K562 (cell line): ENCODE results near the gene LYVE1. TPM values are rescaled to one million over a fixed set of nuclear protein-coding genes. Genes with fewer than 3 reads are reported as not detected.

Experiments used
- ATAC-seq: fragments of 200-7000 bp; cut with Tn5 transposase; 3 replicates; pipeline ENCODE4 v1.9.1; 2020; ENCODE audit warnings: moderate library complexity
- BruUV-seq: library from RNA; stranded (reverse); fragments of 400-500 nt; replicated peaks from 2 replicates; lab custom pipeline; 2021; lab: Mats Ljungman, UMichigan
- CTCF ChIA-PET: fragments of 300-600 bp; formaldehyde crosslinking; extraction: SDS; loops from one replicate; lab custom pipeline; 2021; ENCODE audit warnings: low intra/inter-chr PET ratio; lab: Yijun Ruan, JAX
- POLR2A ChIA-PET: fragments of 300-600, 350-650 bp; sonication (Branson Sonifier 250); formaldehyde crosslinking; extraction: SDS; loops from one replicate; lab custom pipeline; 2021; ENCODE audit warnings: antibody characterized with exemption, inconsistent platforms; lab: Yijun Ruan, JAX
- DNase-seq, 4 experiments: peaks; one replicate each; pipeline versions ENCODE4 v3.0.0 to v3.0.0-alpha.2; 2011 to 2018; ENCODE audit warnings: low spot score in 3 of 4, mixed read lengths in 3 of 4; ENCODE audit errors: extremely low read depth in 1 of 4
- FAIRE-seq: peaks from 2 replicates; lab custom pipeline; 2011; peaks lifted over from hg19 to GRCh38; lab: Jason Lieb, UNC
- H2AFZ ChIP-seq: 2 replicates; pipeline ENCODE4 v1.6.0; 2011; ENCODE audit warnings: low read depth, low read length, control low read depth, inconsistent platforms
- H3K27ac ChIP-seq: fragments of 200-600 bp; 3 replicates; pipeline ENCODE4 v1.8.0; 2011; ENCODE audit warnings: low read depth, mild to moderate bottlenecking, control low read depth, inconsistent platforms, low read length, moderate library complexity, mixed read lengths; ENCODE audit errors: extremely low read depth
- H3K27me3 ChIP-seq, 2 experiments: fragments of 300-600 bp in 1 of 2; 2 replicates in 1 of 2; 3 replicates in 1 of 2; pipeline versions ENCODE4 v1.6.0 to v1.8.0; 2011; ENCODE audit warnings: inconsistent platforms in 2 of 2, low read length in 2 of 2, mild to moderate bottlenecking in 1 of 2, mixed read lengths in 1 of 2, moderate library complexity in 1 of 2; ENCODE audit not compliant: control insufficient read depth in 2 of 2, insufficient read depth in 2 of 2
- H3K36me3 ChIP-seq: fragments of 300-600 bp; 3 replicates; pipeline ENCODE4 v1.8.0; 2011; ENCODE audit warnings: mild to moderate bottlenecking, low read length, inconsistent platforms; ENCODE audit not compliant: control insufficient read depth, insufficient read depth
- H3K4me1 ChIP-seq, 2 experiments: fragments of 200-600 bp in 1 of 2; replicated peaks in 1 of 2; 2 replicates in 1 of 2; 3 replicates in 1 of 2; pipeline versions ENCODE4 v1.5.1 to v1.8.0; 2011; ENCODE audit warnings: inconsistent platforms in 2 of 2, low read length in 2 of 2, mild to moderate bottlenecking in 1 of 2, mixed read lengths in 1 of 2, moderate library complexity in 1 of 2; ENCODE audit not compliant: control insufficient read depth in 2 of 2, insufficient read depth in 2 of 2
- H3K4me2 ChIP-seq: 2 replicates; pipeline ENCODE4 v1.6.1; 2011; ENCODE audit warnings: low read length, control low read depth, inconsistent platforms, mixed read lengths; ENCODE audit not compliant: insufficient read depth
- H3K4me3 ChIP-seq: fragments of 200-600 bp; sonication (generic), shearing (Covaris generic); 2 replicates; pipeline ENCODE4 v1.5.1; 2016; ENCODE audit warnings: control low read depth, inconsistent platforms
- H3K79me2 ChIP-seq: fragments of 200-600 bp; 3 replicates; pipeline ENCODE4 v1.8.0; 2011; ENCODE audit warnings: low read length, inconsistent platforms; ENCODE audit not compliant: control insufficient read depth, insufficient read depth
- H3K9ac ChIP-seq, 2 experiments: 2 replicates each; pipeline versions ENCODE4 v1.6.0 to v1.6.1; 2011; ENCODE audit warnings: low read depth in 2 of 2, low read length in 2 of 2, control low read depth in 1 of 2, inconsistent platforms in 1 of 2, mild to moderate bottlenecking in 1 of 2, mixed read lengths in 1 of 2; ENCODE audit not compliant: insufficient read depth in 1 of 2
- H3K9me1 ChIP-seq: one replicate; pipeline ENCODE4 v1.6.0; 2011; ENCODE audit warnings: inconsistent platforms, mild to moderate bottlenecking, low read length, moderate library complexity; ENCODE audit not compliant: control insufficient read depth, insufficient read depth
- H3K9me3 ChIP-seq: replicated peaks from 2 replicates; pipeline ENCODE4 v1.5.1; 2011; ENCODE audit warnings: low read depth, low read length, inconsistent platforms; ENCODE audit not compliant: control insufficient read depth, insufficient read depth
- H4K20me1 ChIP-seq: replicated peaks from 2 replicates; pipeline ENCODE4 v1.6.1; 2011; ENCODE audit warnings: low read length, inconsistent platforms, mixed read lengths; ENCODE audit not compliant: control insufficient read depth, insufficient read depth
- EZH2 ChIP-seq: IDR thresholded peaks from 2 replicates; pipeline ENCODE4 v1.6.1; 2012; ENCODE audit warnings: low read depth, mild to moderate bottlenecking, inconsistent platforms, low read length, borderline replicate concordance
- ID3 ChIP-seq, 2 experiments: fragments of 250-450 bp in 1 of 2; fragments of 450-650 bp in 1 of 2; sonication (Bioruptor Pico) in 1 of 2; IDR thresholded peaks; 2 replicates each; pipeline versions ENCODE4 v1.6.1 to v1.8.0; 2016 to 2021; ENCODE audit warnings: mild to moderate bottlenecking in 2 of 2, moderate library complexity in 2 of 2, missing compliant biosample characterization in 1 of 2, missing genetic modification characterization in 1 of 2
- MEIS2 ChIP-seq: fragments of 450-650 bp; IDR thresholded peaks from 2 replicates; pipeline ENCODE4 v1.6.1; 2014; ENCODE audit warnings: mild to moderate bottlenecking; ENCODE audit not compliant: partially characterized antibody
- PRDM10 ChIP-seq: fragments of 450-650 bp; IDR thresholded peaks from 2 replicates; pipeline ENCODE4 v1.6.1; 2018; ENCODE audit not compliant: partially characterized antibody
- SIX5 ChIP-seq, 2 experiments: IDR thresholded peaks; 2 replicates each; pipeline ENCODE4 v1.6.1; 2011; ENCODE audit warnings: low read length in 2 of 2, borderline replicate concordance in 1 of 2, low read depth in 1 of 2, mild to moderate bottlenecking in 1 of 2, moderate library complexity in 1 of 2; ENCODE audit not compliant: insufficient read depth in 1 of 2
- SMARCB1 ChIP-seq: IDR thresholded peaks from 2 replicates; pipeline ENCODE4 v1.6.1; 2011; ENCODE audit warnings: improper control_type of control experiment, low read depth; ENCODE audit not compliant: insufficient read length
- TEAD1 ChIP-seq, 2 experiments: fragments of 450-650 bp in 1 of 2; sonication (generic) in 1 of 2; formaldehyde crosslinking; IDR thresholded peaks; 2 replicates each; pipeline versions ENCODE4 v1.4.0 to v1.8.0; 2020 to 2022; ENCODE audit warnings: mild to moderate bottlenecking in 2 of 2, missing genetic modification reagents in 1 of 2
- ZNF224 ChIP-seq: sonication (generic); formaldehyde crosslinking; IDR thresholded peaks from 2 replicates; pipeline ENCODE4 v1.8.0; 2022; ENCODE audit warnings: mild to moderate bottlenecking, missing genetic modification reagents
- ZZZ3 ChIP-seq: fragments of 450-650 bp; IDR thresholded peaks from 2 replicates; pipeline ENCODE4 v1.6.1; 2016; ENCODE audit warnings: antibody characterized with exemption, mild to moderate bottlenecking, moderate library complexity
- WGBS: fragments of 100-300 bp; shearing (Covaris generic); methylation state at CpG from one replicate; pipeline ENCODE4 v1.1.6; 2016; ENCODE audit warnings: low coverage, mixed read lengths; ENCODE audit not compliant: insufficient coverage; ENCODE audit errors: missing lambda C conversion rate; 5-methylcytosine and 5-hydroxymethylcytosine counted together
- in situ Hi-C: fragments of 300-500 bp; cut with MboI; formaldehyde crosslinking; loops from 4 replicates; pipeline ENCODE4 v1.15.0; 2018; ENCODE audit warnings: inconsistent platforms, mixed read lengths
- intact Hi-C: fragments of 100-400 bp; cut with micrococcal nuclease; formaldehyde crosslinking; loops from 2 replicates; pipeline ENCODE4 v1.14.2; 2022
- polyA plus RNA-seq, 8 experiments: library from polyadenylated mRNA; depleted of rRNA in 4 of 8; stranded (reverse) in 5 of 8; unstranded in 3 of 8; fragments of >200 nt; fragmentation: Nextera tagmentation in 2 of 8; fragmentation: Illumina TruSeq in 1 of 8; extraction: Ambion mirVana in 2 of 8; extraction: Trizol in 1 of 8; gene quantifications; 2 replicates each; pipeline versions ENCODE4 v1.2.1 to v1.2.3, GENCODE V29; 2011 to 2014; ENCODE audit warnings: inconsistent platforms in 1 of 8, missing spikeins in 1 of 8
- total RNA-seq, 7 experiments: library from RNA; depleted of rRNA in 6 of 7; stranded (reverse); fragments of >200 nt in 6 of 7; fragmentation: Illumina TruSeq in 2 of 7; extraction: Trizol in 2 of 7; gene quantifications; 2 replicates each; pipeline versions ENCODE4 v1.2.1 to v1.2.3, GENCODE V29; 2011 to 2021; ENCODE audit warnings: low replicate concordance in 1 of 7
- TF ChIP-seq, protein P1 (sequence below), 2 experiments: IDR thresholded peaks; 2 replicates each; pipeline ENCODE4 v1.6.1; 2012; ENCODE audit warnings: improper control_type of control experiment in 2 of 2, low read depth in 2 of 2, low read length in 2 of 2, borderline replicate concordance in 1 of 2
- TF ChIP-seq, protein P2 (sequence below): fragments of 450-650 bp; formaldehyde crosslinking; IDR thresholded peaks from 2 replicates; pipeline ENCODE4 v1.4.0; 2020; ENCODE audit warnings: mild to moderate bottlenecking, mixed read lengths
- TF ChIP-seq, protein P3 (sequence below): sonication (generic); formaldehyde crosslinking; IDR thresholded peaks from 2 replicates; pipeline ENCODE4 v1.9.0; 2022; ENCODE audit warnings: mild to moderate bottlenecking, missing genetic modification reagents

Gene LYVE1
- total and polyA plus RNA-seq, 9 of the 15 experiments (the other 6 are each of a cell fraction or from before 2014, with no cell fraction given): 0.06 to 1.1 (median 0.14) TPM; not detected in 1

- no peak for ATAC-seq
- intact Hi-C loops (no loop called here), in situ Hi-C loops (no loop called here)
- no peak overlapping the region for H3K4me3 ChIP-seq
- peaks cover 0 to 4% of the 10 kb centered on the region in 2 experiments; a peak in 2 of 5 replicates for H3K4me1 ChIP-seq
- H3K4me2 ChIP-seq: no peak overlapping the region
- no peak for FAIRE-seq
- H4K20me1 ChIP-seq: no peaks in the 10 kb centered on the region
- H3K27me3 ChIP-seq: no peaks in the 10 kb centered on the region
- CTCF ChIA-PET: no interaction called here
- no peak overlapping the region for H3K9ac ChIP-seq
- BruUV-seq: no TSS peak
- peak in 1 of 4 experiments; percentile 24 for DNase-seq
- no peak overlapping the region for H2AFZ ChIP-seq
- H3K9me3 ChIP-seq: no peaks in the 10 kb centered on the region
- POLR2A ChIA-PET: interaction anchor here (0.7 to 3.1 kb wide), 4 partner anchors 8 to 179 kb away, joined by 3 to 12 read pairs (median 8); partner anchors contain the start of gene RNF141
- no peaks in the 10 kb centered on the region for H3K79me2 ChIP-seq
- 22% methylated on average over 2 of the region's 2 CpGs for WGBS
- H3K9me1 ChIP-seq: no peaks in the 10 kb centered on the region
- H3K27ac ChIP-seq: no peak overlapping the region
- peaks cover 40% of the 10 kb centered on the region for H3K36me3 ChIP-seq
- TF ChIP-seq SMARCB1 (no peak), EZH2 (no peak), PRDM10 (no peak), TEAD1 (CRISPR knock-in tag; IDR thresholded peaks at IDR 0.05) (no peak), ZZZ3 (no peak), MEIS2 (peak; percentile 34), ID3 (CRISPR knock-in tag; IDR thresholded peaks at IDR 0.05) (no peak), ID3 (tag; IDR thresholded peaks at IDR 0.05) (no peak), ZNF224 (CRISPR knock-in tag) (no peak), SIX5 (IDR thresholded peaks at IDR 0.05; ENCODE audit: borderline replicate concordance in 1 of 2, insufficient read depth in 1 of 2, low read depth in 1 of 2, low read length in 2 of 2) (no peak)
- TF ChIP-seq, protein P1, sequence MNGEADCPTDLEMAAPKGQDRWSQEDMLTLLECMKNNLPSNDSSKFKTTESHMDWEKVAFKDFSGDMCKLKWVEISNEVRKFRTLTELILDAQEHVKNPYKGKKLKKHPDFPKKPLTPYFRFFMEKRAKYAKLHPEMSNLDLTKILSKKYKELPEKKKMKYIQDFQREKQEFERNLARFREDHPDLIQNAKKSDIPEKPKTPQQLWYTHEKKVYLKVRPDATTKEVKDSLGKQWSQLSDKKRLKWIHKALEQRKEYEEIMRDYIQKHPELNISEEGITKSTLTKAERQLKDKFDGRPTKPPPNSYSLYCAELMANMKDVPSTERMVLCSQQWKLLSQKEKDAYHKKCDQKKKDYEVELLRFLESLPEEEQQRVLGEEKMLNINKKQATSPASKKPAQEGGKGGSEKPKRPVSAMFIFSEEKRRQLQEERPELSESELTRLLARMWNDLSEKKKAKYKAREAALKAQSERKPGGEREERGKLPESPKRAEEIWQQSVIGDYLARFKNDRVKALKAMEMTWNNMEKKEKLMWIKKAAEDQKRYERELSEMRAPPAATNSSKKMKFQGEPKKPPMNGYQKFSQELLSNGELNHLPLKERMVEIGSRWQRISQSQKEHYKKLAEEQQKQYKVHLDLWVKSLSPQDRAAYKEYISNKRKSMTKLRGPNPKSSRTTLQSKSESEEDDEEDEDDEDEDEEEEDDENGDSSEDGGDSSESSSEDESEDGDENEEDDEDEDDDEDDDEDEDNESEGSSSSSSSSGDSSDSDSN (IDR thresholded peaks at IDR 0.05; ENCODE audit: borderline replicate concordance in 1 of 2, low read depth in 2 of 2, low read length in 2 of 2): no peak
- TF ChIP-seq, protein P2, sequence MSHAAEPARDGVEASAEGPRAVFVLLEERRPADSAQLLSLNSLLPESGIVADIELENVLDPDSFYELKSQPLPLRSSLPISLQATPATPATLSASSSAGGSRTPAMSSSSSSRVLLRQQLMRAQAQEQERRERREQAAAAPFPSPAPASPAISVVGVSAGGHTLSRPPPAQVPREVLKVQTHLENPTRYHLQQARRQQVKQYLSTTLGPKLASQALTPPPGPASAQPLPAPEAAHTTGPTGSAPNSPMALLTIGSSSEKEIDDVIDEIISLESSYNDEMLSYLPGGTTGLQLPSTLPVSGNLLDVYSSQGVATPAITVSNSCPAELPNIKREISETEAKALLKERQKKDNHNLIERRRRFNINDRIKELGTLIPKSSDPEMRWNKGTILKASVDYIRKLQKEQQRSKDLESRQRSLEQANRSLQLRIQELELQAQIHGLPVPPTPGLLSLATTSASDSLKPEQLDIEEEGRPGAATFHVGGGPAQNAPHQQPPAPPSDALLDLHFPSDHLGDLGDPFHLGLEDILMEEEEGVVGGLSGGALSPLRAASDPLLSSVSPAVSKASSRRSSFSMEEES (CRISPR knock-in tag): no peak
- TF ChIP-seq, protein P3, sequence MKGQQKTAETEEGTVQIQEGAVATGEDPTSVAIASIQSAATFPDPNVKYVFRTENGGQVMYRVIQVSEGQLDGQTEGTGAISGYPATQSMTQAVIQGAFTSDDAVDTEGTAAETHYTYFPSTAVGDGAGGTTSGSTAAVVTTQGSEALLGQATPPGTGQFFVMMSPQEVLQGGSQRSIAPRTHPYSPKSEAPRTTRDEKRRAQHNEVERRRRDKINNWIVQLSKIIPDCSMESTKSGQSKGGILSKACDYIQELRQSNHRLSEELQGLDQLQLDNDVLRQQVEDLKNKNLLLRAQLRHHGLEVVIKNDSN: no peak
Measured at GRCh38 chr11:10532526-10532925, 35.9 kb downstream of the LYVE1 start.
